ENCODE measurements around the gene MVP. TPM values are rescaled to one million over a fixed set of nuclear protein-coding genes. Genes with fewer than 3 reads are reported as not detected.

The MVP gene
- total and polyA plus RNA-seq, 4 donors: 150 to 322 (median 253) TPM

GRCh38 chr16:29858149-29858849, 38.0 kb downstream of the MVP start:
- DNase-seq: no peak
- no peaks in the 10 kb centered on the region for H3K9me3 ChIP-seq (ENCODE audit: control insufficient read depth in 4 of 4, insufficient read depth in 3 of 4, low read length in 3 of 4)
- 73 to 78% methylated on average over 10 of the region's 10 CpGs for WGBS, 2 donors
- H3K36me3 ChIP-seq (ENCODE audit: control insufficient read depth in 4 of 4, insufficient read depth in 4 of 4, low read length in 4 of 4): peaks cover 0 to 20% (median 14%) of the 10 kb centered on the region in 4 donors
- H3K4me3 ChIP-seq: no peak overlapping the region
- H3K4me1 ChIP-seq (ENCODE audit: control insufficient read depth in 5 of 5, insufficient read depth in 5 of 5, low read length in 5 of 5): peaks cover 0 to 6% (median 2%) of the 10 kb centered on the region in 5 donors
- TF ChIP-seq, protein P1, sequence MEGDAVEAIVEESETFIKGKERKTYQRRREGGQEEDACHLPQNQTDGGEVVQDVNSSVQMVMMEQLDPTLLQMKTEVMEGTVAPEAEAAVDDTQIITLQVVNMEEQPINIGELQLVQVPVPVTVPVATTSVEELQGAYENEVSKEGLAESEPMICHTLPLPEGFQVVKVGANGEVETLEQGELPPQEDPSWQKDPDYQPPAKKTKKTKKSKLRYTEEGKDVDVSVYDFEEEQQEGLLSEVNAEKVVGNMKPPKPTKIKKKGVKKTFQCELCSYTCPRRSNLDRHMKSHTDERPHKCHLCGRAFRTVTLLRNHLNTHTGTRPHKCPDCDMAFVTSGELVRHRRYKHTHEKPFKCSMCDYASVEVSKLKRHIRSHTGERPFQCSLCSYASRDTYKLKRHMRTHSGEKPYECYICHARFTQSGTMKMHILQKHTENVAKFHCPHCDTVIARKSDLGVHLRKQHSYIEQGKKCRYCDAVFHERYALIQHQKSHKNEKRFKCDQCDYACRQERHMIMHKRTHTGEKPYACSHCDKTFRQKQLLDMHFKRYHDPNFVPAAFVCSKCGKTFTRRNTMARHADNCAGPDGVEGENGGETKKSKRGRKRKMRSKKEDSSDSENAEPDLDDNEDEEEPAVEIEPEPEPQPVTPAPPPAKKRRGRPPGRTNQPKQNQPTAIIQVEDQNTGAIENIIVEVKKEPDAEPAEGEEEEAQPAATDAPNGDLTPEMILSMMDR (IDR thresholded peaks at IDR 0.05; ENCODE audit: control extremely low read depth, extremely low read depth): no peak
- no peak overlapping the region for H3K27ac ChIP-seq (ENCODE audit: low read depth in 1 of 2, low read length in 1 of 2)
- H3K27me3 ChIP-seq (ENCODE audit: control insufficient read depth in 3 of 3, insufficient read depth in 3 of 3, low read length in 2 of 3): no peaks in the 10 kb centered on the region
- no peak for ATAC-seq (ENCODE audit: insufficient read depth, low FRiP score)
- no peak overlapping the region for H3K9ac ChIP-seq (ENCODE audit: insufficient read depth in 1 of 2, low read length in 2 of 2)

- 96 to 97% methylated on average over 19 of the region's 19 CpGs for WGBS, 2 donors
- DNase-seq (no peak), ATAC-seq (ENCODE audit: insufficient read depth, low FRiP score) (no peak)
- Histone ChIP-seq H3K4me1 (ENCODE audit: control insufficient read depth in 5 of 5, insufficient read depth in 5 of 5, low read length in 5 of 5) (peaks cover 0 to 10% (median 2%) of the 10 kb centered on the region in 5 donors), H3K36me3 (ENCODE audit: control insufficient read depth in 4 of 4, insufficient read depth in 4 of 4, low read length in 4 of 4) (peaks cover 0 to 20% (median 14%) of the 10 kb centered on the region in 4 donors), H3K4me3 (no peak overlapping the region), H3K27ac (ENCODE audit: low read depth in 1 of 2, low read length in 1 of 2) (no peak overlapping the region), H3K9ac (ENCODE audit: insufficient read depth in 1 of 2, low read length in 2 of 2) (no peak overlapping the region), H3K9me3 (ENCODE audit: control insufficient read depth in 4 of 4, insufficient read depth in 3 of 4, low read length in 3 of 4) (no peaks in the 10 kb centered on the region), H3K27me3 (ENCODE audit: control insufficient read depth in 3 of 3, insufficient read depth in 3 of 3, low read length in 2 of 3) (no peaks in the 10 kb centered on the region)
- TF ChIP-seq, protein P1 (IDR thresholded peaks at IDR 0.05; ENCODE audit: control extremely low read depth, extremely low read depth): no peak
Measured at GRCh38 chr16:29858974-29859373, 38.7 kb downstream of the MVP start.

GRCh38 chr16:29860218-29860617, 40.0 kb downstream of the MVP start:
- H3K4me3 ChIP-seq: no peak overlapping the region
- no peak for DNase-seq
- no peaks in the 10 kb centered on the region for H3K9me3 ChIP-seq (ENCODE audit: control insufficient read depth in 4 of 4, insufficient read depth in 3 of 4, low read length in 3 of 4)
- no peak for ATAC-seq (ENCODE audit: insufficient read depth, low FRiP score)
- H3K36me3 ChIP-seq (ENCODE audit: control insufficient read depth in 4 of 4, insufficient read depth in 4 of 4, low read length in 4 of 4): peaks cover 0 to 20% (median 14%) of the 10 kb centered on the region in 4 donors
- H3K9ac ChIP-seq (ENCODE audit: insufficient read depth in 1 of 2, low read length in 2 of 2): no peak overlapping the region
- H3K27me3 ChIP-seq (ENCODE audit: control insufficient read depth in 3 of 3, insufficient read depth in 3 of 3, low read length in 2 of 3): no peaks in the 10 kb centered on the region
- H3K27ac ChIP-seq (ENCODE audit: low read depth in 1 of 2, low read length in 1 of 2): no peak overlapping the region
- 92 to 93% methylated on average over 9 of the region's 9 CpGs for WGBS, 2 donors
- TF ChIP-seq, protein P1 (IDR thresholded peaks at IDR 0.05; ENCODE audit: control extremely low read depth, extremely low read depth): no peak
- peaks cover 0 to 10% (median 2%) of the 10 kb centered on the region in 5 donors for H3K4me1 ChIP-seq (ENCODE audit: control insufficient read depth in 5 of 5, insufficient read depth in 5 of 5, low read length in 5 of 5)
